Esophagus squamous epithelium (tissue), 5 donors: ENCODE data around the gene EDC4. TPM values are rescaled to one million over a fixed set of nuclear protein-coding genes. Genes with fewer than 3 reads are reported as not detected.
A peak's percentile ranks its signal among the peaks of the same experiment; 100 is the strongest.

Source experiments
- DNase-seq: peaks from one replicate; lab custom pipeline; 2025; lab: John Stamatoyannopoulos, UW
- H3K27ac ChIP-seq, 4 donors: fragments of 200-600 bp; sonication (generic); one replicate each; pipeline ENCODE4 v1.5.1; 2016 to 2019; ENCODE audit warnings: mild to moderate bottlenecking in 1 of 4
- H3K27me3 ChIP-seq, 4 donors: fragments of 200-600 bp; sonication (generic); 1 replicate in 3 of 4; 2 replicates in 1 of 4; pipeline versions ENCODE4 v1.5.1 to v1.6.0; 2017 to 2021; ENCODE audit warnings: antibody characterized with exemption in 1 of 4
- H3K36me3 ChIP-seq, 3 donors: fragments of 200-600 bp; sonication (generic); one replicate each; pipeline ENCODE4 v1.5.1; 2016 to 2019
- H3K4me1 ChIP-seq, 3 donors: fragments of 200-600 bp; sonication (generic); one replicate each; pipeline ENCODE4 v1.5.1; 2017 to 2019
- H3K4me3 ChIP-seq, 4 donors: fragments of 200-600 bp; sonication (generic); 1 replicate in 3 of 4; 2 replicates in 1 of 4; pipeline ENCODE4 v1.5.1; 2016 to 2019; ENCODE audit warnings: mild to moderate bottlenecking in 2 of 4, moderate library complexity in 1 of 4
- H3K9me3 ChIP-seq, 3 donors: fragments of 200-600 bp; sonication (generic); one replicate each; pipeline ENCODE4 v1.5.1; 2016 to 2019
- CTCF ChIP-seq, 6 experiments: fragments of 450-650 bp in 4 of 6; fragments of 200-600 bp in 2 of 6; sonication (generic) in 2 of 6; IDR thresholded peaks; one replicate each; pipeline ENCODE4 v1.5.1; 2016 to 2019; ENCODE audit warnings: antibody characterized with exemption in 6 of 6, mild to moderate bottlenecking in 4 of 6, moderate library complexity in 4 of 6
- POLR2A ChIP-seq, 4 donors: fragments of 450-650 bp; IDR thresholded peaks; one replicate each; pipeline ENCODE4 v1.6.1; 2017; ENCODE audit warnings: antibody characterized with exemption in 4 of 4, mild to moderate bottlenecking in 4 of 4, moderate library complexity in 3 of 4
- WGBS, 2 donors: methylation state at CpG; one replicate each; pipeline ENCODE4 v1.1.5; 2018; 5-methylcytosine and 5-hydroxymethylcytosine counted together
- intact Hi-C: fragments of 100-400 bp; cut with DNase I; formaldehyde crosslinking; loops from one replicate; pipeline ENCODE4 v1.15.0; 2022
- total RNA-seq, 4 donors: library from RNA; depleted of rRNA; stranded (reverse); fragments of >200 nt; gene quantifications; one replicate each; pipeline ENCODE4 v1.1.0, GENCODE V29; 2016
- donor health status: DM: yes; HTN: yes; CAD: no.

Gene EDC4
- total RNA-seq, 4 donors from 2014 or later: 26.5 to 46.9 (median 37.0) TPM

GRCh38 chr16:67847064-67847861, 25.6 kb upstream of the EDC4 start, which contains the start of gene CENPT:
CENPT (minus strand) TSS chr16:67847693; CDS start chr16:67833859, 13,834 bp downstream.
- Histone ChIP-seq H3K27me3 (no peaks in the 10 kb centered on the region), H3K27ac (peak within 1 kb of the TSS; percentile 90 to 100 (median 98)), H3K4me3 (peak within 1 kb of the TSS; percentile 86 to 94 (median 91)), H3K36me3 (no peaks in the 10 kb centered on the region), H3K9me3 (no peaks in the 10 kb centered on the region), H3K4me1 (peaks cover 41 to 85% (median 44%) of the 10 kb centered on the region in 3 donors)
- no peak for DNase-seq
- intact Hi-C loops: no loop called here
- 0% methylated on average over 2 of the region's 62 CpGs; no CpG with 5 or more reads in 1 of the 2 donors for WGBS, 2 donors
- peak in 3 of 6 experiments; percentile 2 to 19 (median 12) for TF ChIP-seq CTCF (IDR thresholded peaks at IDR 0.05)
- TF ChIP-seq POLR2A (IDR thresholded peaks at IDR 0.05): peak in 1 of 4 donors; percentile 6

GRCh38 chr16:67848118-67848517, 24.7 kb upstream of the EDC4 start:
- 86 to 94% methylated on average over 8 to 11 of the region's 11 CpGs for WGBS, 2 donors
- peak overlapping the region; percentile 86 to 94 (median 91) for H3K4me3 ChIP-seq
- TF ChIP-seq CTCF (IDR thresholded peaks at IDR 0.05) (no peak), POLR2A (IDR thresholded peaks at IDR 0.05) (no peak)
- intact Hi-C loops: no loop called here
- no peaks in the 10 kb centered on the region for H3K36me3 ChIP-seq
- H3K4me1 ChIP-seq: peaks cover 40 to 77% (median 41%) of the 10 kb centered on the region in 3 donors
- no peaks in the 10 kb centered on the region for H3K27me3 ChIP-seq
- DNase-seq: no peak
- H3K27ac ChIP-seq: peak overlapping the region in 3 of 4 donors; percentile 90 to 100 (median 99)
- no peaks in the 10 kb centered on the region for H3K9me3 ChIP-seq

- Histone ChIP-seq H3K9me3 (no peaks in the 10 kb centered on the region), H3K27me3 (no peaks in the 10 kb centered on the region), H3K4me1 (peaks cover 26 to 70% (median 32%) of the 10 kb centered on the region in 3 donors), H3K36me3 (no peaks in the 10 kb centered on the region), H3K27ac (no peak overlapping the region), H3K4me3 (no peak overlapping the region)
- intact Hi-C loops: no loop called here
- no peak for DNase-seq
- TF ChIP-seq POLR2A (IDR thresholded peaks at IDR 0.05): no peak
- 94% methylated on average over 3 of the region's 3 CpGs; no CpG with 5 or more reads in 1 of the 2 donors for WGBS, 2 donors
Measured at GRCh38 chr16:67853670-67854069, 19.2 kb upstream of the EDC4 start.

- WGBS, 2 donors: 83 to 84% methylated on average over 7 to 9 of the region's 10 CpGs
Measured at GRCh38 chr16:67855789-67856188, 17.1 kb upstream of the EDC4 start.

GRCh38 chr16:67856927-67857546, 15.8 kb upstream of the EDC4 start:
- intact Hi-C loops: no loop called here
- DNase-seq: no peak
- 84 to 100% methylated on average over 3 to 4 of the region's 5 CpGs for WGBS, 2 donors

More at GRCh38 chr16:67855789-67856188, 17.1 kb upstream of the EDC4 start:
- Histone ChIP-seq H3K36me3 (no peaks in the 10 kb centered on the region), H3K27me3 (no peaks in the 10 kb centered on the region), H3K4me3 (no peak overlapping the region), H3K4me1 (peaks cover 32 to 67% (median 34%) of the 10 kb centered on the region in 3 donors), H3K9me3 (no peaks in the 10 kb centered on the region), H3K27ac (peak overlapping the region in 1 of 4 donors; percentile 25)
- no peak for TF ChIP-seq CTCF (IDR thresholded peaks at IDR 0.05)
- TF ChIP-seq POLR2A (IDR thresholded peaks at IDR 0.05): no peak
- intact Hi-C loops: no loop called here
- no peak for DNase-seq

More at GRCh38 chr16:67856927-67857546, 15.8 kb upstream of the EDC4 start:
- H3K9me3 ChIP-seq: no peaks in the 10 kb centered on the region
- no peak overlapping the region for H3K4me3 ChIP-seq
- H3K27me3 ChIP-seq: no peaks in the 10 kb centered on the region
- no peak for TF ChIP-seq POLR2A (IDR thresholded peaks at IDR 0.05)
- TF ChIP-seq CTCF (IDR thresholded peaks at IDR 0.05): no peak
- H3K36me3 ChIP-seq: no peaks in the 10 kb centered on the region
- peak overlapping the region; percentile 55 to 89 (median 86) for H3K27ac ChIP-seq
- H3K4me1 ChIP-seq: peaks cover 39 to 68% (median 45%) of the 10 kb centered on the region in 3 donors
